Panc1 (cell line): ENCODE data around the gene FAM107B. TPM values are rescaled to one million over a fixed set of nuclear protein-coding genes. Genes with fewer than 3 reads are reported as not detected.

Experiments
- ATAC-seq: fragments of 200-7000 bp; cut with Tn5 transposase; 2 replicates; pipeline ENCODE4 v1.9.1; 2020; ENCODE audit warnings: mild to moderate bottlenecking, moderate library complexity
- BruUV-seq: library from RNA; stranded (reverse); fragments of 400-500 nt; replicated peaks from 2 replicates; lab custom pipeline; 2021; lab: Mats Ljungman, UMichigan
- CTCF ChIA-PET: fragments of 300-600 bp; sonication (Branson Sonifier 250); formaldehyde crosslinking; loops from one replicate; lab custom pipeline; 2022; ENCODE audit warnings: antibody characterized with exemption; lab: Charles Lee
- POLR2A ChIA-PET: fragments of 300-600 bp; sonication (Branson Sonifier 250); formaldehyde crosslinking; loops from one replicate; lab custom pipeline; 2022; ENCODE audit warnings: antibody characterized with exemption; lab: Charles Lee
- DNase-seq: peaks from one replicate; pipeline ENCODE4 v3.0.0-alpha.2; 2010; ENCODE audit warnings: low read depth, low spot score
- H3K27ac ChIP-seq: 2 replicates; pipeline ENCODE4 v1.5.1; 2011; ENCODE audit warnings: mild to moderate bottlenecking, low read length, inconsistent platforms
- H3K27me3 ChIP-seq: fragments of 200-500 bp; sonication (Bioruptor generic); 2 replicates; pipeline ENCODE4 v1.6.0; 2014; ENCODE audit warnings: low read length, inconsistent platforms; ENCODE audit not compliant: control insufficient read depth, insufficient read depth
- H3K36me3 ChIP-seq: fragments of 200-500 bp; sonication (Bioruptor generic); 2 replicates; pipeline ENCODE4 v1.5.1; 2014; ENCODE audit warnings: inconsistent platforms, mild to moderate bottlenecking, low read length, moderate library complexity; ENCODE audit not compliant: control insufficient read depth, insufficient read depth
- H3K4me1 ChIP-seq: 2 replicates; pipeline ENCODE4 v1.5.1; 2011; ENCODE audit warnings: inconsistent platforms, mild to moderate bottlenecking, low read length, moderate library complexity; ENCODE audit not compliant: control insufficient read depth, insufficient read depth
- H3K4me3 ChIP-seq, 2 experiments: 2 replicates each; pipeline ENCODE4 v1.5.1; 2011 to 2012; ENCODE audit warnings: low read depth in 2 of 2, low read length in 2 of 2, mild to moderate bottlenecking in 2 of 2, inconsistent platforms in 1 of 2, moderate library complexity in 1 of 2
- H3K9me3 ChIP-seq: fragments of 200-500 bp; sonication (Bioruptor generic); 2 replicates; pipeline ENCODE4 v1.5.1; 2014; ENCODE audit warnings: low read depth, mild to moderate bottlenecking, inconsistent platforms, low read length, moderate library complexity; ENCODE audit not compliant: control insufficient read depth, insufficient read depth
- CTCF ChIP-seq: fragments of 450-650 bp; IDR thresholded peaks from 2 replicates; pipeline ENCODE4 v1.5.1; 2017; ENCODE audit warnings: mild to moderate bottlenecking
- POLR2AphosphoS5 ChIP-seq: IDR thresholded peaks from 2 replicates; pipeline ENCODE4 v1.6.1; 2012; ENCODE audit warnings: mild to moderate bottlenecking, low read depth, low read length, moderate library complexity
- SIN3A ChIP-seq: IDR thresholded peaks from 2 replicates; pipeline ENCODE4 v1.6.1; 2012; ENCODE audit warnings: low read depth, mild to moderate bottlenecking, low read length, moderate library complexity, borderline replicate concordance; ENCODE audit not compliant: insufficient read depth
- TCF7L2 ChIP-seq: IDR thresholded peaks from 2 replicates; pipeline ENCODE4 v1.6.1; 2011; ENCODE audit warnings: mild to moderate bottlenecking, low read depth, low read length, inconsistent platforms
- in situ Hi-C: cut with HindIII; loops from 2 replicates; pipeline ENCODE4 v1.10.0; 2016; ENCODE audit warnings: low sequenced_read_pairs, low pct_unique_long_range_greater_than_20kb
- intact Hi-C: fragments of 100-400 bp; cut with micrococcal nuclease; formaldehyde crosslinking; loops from one replicate; pipeline ENCODE4 v1.10.0; 2022; ENCODE audit not compliant: unreplicated experiment
- total RNA-seq: library from RNA; stranded (reverse); gene quantifications from one replicate; pipeline ENCODE4 v1.2.1, GENCODE V29; 2021; ENCODE audit not compliant: unreplicated experiment
- TF ChIP-seq, protein P1 (sequence below), 2 experiments: IDR thresholded peaks; 2 replicates each; pipeline ENCODE4 v1.6.1; 2011 to 2012; ENCODE audit warnings: low read depth in 2 of 2, control low read depth in 1 of 2, low read length in 1 of 2, mild to moderate bottlenecking in 1 of 2, moderate library complexity in 1 of 2; ENCODE audit not compliant: insufficient read depth in 1 of 2

The FAM107B gene
- total RNA-seq, 1 experiment from 2014 or later, result 13.4 TPM

DNA sequence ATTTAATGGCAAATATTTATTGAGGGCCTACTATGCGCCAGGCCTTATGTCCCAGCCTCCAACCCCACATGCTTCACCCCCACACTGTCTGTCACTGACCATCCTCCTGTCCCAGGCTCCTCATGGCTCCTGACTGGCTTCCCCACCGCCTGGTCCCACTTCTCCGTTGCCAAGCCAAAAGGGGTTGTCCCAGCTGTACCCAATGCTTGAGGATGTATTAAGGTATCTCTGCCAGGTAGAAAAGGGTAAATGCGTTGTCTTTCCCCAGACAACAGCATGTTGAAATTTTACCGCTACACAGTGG is 275.1 kb downstream of the FAM107B start:
- Histone ChIP-seq H3K27ac (no peak overlapping the region), H3K27me3 (no peaks in the 10 kb centered on the region), H3K9me3 (no peaks in the 10 kb centered on the region), H3K36me3 (no peaks in the 10 kb centered on the region), H3K4me1 (no peaks in the 10 kb centered on the region), H3K4me3 (no peak overlapping the region)
- DNase-seq (no peak), ATAC-seq (peak; percentile 30; the same call in 1 of the 2 replicates)
- TF ChIP-seq POLR2AphosphoS5, result no peak
- no peak for TF ChIP-seq SIN3A
- TF ChIP-seq, protein P1, sequence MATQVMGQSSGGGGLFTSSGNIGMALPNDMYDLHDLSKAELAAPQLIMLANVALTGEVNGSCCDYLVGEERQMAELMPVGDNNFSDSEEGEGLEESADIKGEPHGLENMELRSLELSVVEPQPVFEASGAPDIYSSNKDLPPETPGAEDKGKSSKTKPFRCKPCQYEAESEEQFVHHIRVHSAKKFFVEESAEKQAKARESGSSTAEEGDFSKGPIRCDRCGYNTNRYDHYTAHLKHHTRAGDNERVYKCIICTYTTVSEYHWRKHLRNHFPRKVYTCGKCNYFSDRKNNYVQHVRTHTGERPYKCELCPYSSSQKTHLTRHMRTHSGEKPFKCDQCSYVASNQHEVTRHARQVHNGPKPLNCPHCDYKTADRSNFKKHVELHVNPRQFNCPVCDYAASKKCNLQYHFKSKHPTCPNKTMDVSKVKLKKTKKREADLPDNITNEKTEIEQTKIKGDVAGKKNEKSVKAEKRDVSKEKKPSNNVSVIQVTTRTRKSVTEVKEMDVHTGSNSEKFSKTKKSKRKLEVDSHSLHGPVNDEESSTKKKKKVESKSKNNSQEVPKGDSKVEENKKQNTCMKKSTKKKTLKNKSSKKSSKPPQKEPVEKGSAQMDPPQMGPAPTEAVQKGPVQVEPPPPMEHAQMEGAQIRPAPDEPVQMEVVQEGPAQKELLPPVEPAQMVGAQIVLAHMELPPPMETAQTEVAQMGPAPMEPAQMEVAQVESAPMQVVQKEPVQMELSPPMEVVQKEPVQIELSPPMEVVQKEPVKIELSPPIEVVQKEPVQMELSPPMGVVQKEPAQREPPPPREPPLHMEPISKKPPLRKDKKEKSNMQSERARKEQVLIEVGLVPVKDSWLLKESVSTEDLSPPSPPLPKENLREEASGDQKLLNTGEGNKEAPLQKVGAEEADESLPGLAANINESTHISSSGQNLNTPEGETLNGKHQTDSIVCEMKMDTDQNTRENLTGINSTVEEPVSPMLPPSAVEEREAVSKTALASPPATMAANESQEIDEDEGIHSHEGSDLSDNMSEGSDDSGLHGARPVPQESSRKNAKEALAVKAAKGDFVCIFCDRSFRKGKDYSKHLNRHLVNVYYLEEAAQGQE (IDR thresholded peaks at IDR 0.05; ENCODE audit: insufficient read depth in 1 of 2, low read depth in 2 of 2, low read length in 1 of 2), result no peak
- no peak for TF ChIP-seq CTCF
- TF ChIP-seq TCF7L2, result no peak
- intact Hi-C loops, result no loop called here
- ChIA-PET POLR2A (no interaction called here), CTCF (no interaction called here)
- in situ Hi-C loops, result no loop called here
- BruUV-seq, result no TSS peak

GRCh38 chr10:14498326-14498725 is 276.4 kb downstream of the FAM107B start:
- Histone ChIP-seq H3K4me3 (no peak overlapping the region), H3K36me3 (no peaks in the 10 kb centered on the region), H3K27ac (no peak overlapping the region), H3K9me3 (no peaks in the 10 kb centered on the region), H3K4me1 (no peaks in the 10 kb centered on the region), H3K27me3 (no peaks in the 10 kb centered on the region)
- ChIA-PET CTCF (no interaction called here), POLR2A (no interaction called here)
- in situ Hi-C loops (no loop called here), intact Hi-C loops (no loop called here)
- no peak for DNase-seq
- TF ChIP-seq SIN3A, result no peak
- no peak for TF ChIP-seq CTCF
- no peak for TF ChIP-seq POLR2AphosphoS5
- no peak for TF ChIP-seq TCF7L2
- TF ChIP-seq, protein P1 (IDR thresholded peaks at IDR 0.05; ENCODE audit: insufficient read depth in 1 of 2, low read depth in 2 of 2, low read length in 1 of 2), result no peak
- no TSS peak for BruUV-seq
- ATAC-seq, result no peak
